Midbrain (tissue), 1 donor: ENCODE results near the gene TNFSF11.
A peak's percentile ranks its signal among the peaks of the same experiment; 100 is the strongest.
"Not testable (repeated sequence)": the region's sequence is repeated elsewhere in the genome, so short reads cannot be mapped to it uniquely, and the experiment has no call there.

Experiments used
- DNase-seq: peaks from one replicate; lab custom pipeline; 2025; lab: John Stamatoyannopoulos, UW

TNFSF11 gene

DNA sequence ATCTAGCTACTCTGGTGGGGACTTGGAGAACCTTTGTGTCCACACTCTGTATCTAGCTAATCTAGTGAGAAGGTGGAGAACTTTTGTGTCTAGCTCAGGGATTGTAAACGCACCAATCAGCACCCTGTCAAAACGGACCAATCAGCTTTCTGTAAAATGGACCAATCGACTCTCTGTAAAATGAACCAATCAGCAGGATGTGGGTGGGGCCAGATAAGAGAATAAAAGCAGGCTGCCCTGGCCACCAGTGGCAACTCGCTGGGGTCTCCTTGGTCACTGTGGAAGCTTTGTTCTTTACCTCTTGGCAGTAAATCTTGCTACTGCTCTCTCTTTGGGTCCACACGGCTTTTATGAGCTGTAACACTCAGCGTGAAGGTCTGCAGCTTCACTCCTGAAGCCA, 13.6 kb upstream of the TNFSF11 start:
- not testable (repeated sequence) for DNase-seq

DNA sequence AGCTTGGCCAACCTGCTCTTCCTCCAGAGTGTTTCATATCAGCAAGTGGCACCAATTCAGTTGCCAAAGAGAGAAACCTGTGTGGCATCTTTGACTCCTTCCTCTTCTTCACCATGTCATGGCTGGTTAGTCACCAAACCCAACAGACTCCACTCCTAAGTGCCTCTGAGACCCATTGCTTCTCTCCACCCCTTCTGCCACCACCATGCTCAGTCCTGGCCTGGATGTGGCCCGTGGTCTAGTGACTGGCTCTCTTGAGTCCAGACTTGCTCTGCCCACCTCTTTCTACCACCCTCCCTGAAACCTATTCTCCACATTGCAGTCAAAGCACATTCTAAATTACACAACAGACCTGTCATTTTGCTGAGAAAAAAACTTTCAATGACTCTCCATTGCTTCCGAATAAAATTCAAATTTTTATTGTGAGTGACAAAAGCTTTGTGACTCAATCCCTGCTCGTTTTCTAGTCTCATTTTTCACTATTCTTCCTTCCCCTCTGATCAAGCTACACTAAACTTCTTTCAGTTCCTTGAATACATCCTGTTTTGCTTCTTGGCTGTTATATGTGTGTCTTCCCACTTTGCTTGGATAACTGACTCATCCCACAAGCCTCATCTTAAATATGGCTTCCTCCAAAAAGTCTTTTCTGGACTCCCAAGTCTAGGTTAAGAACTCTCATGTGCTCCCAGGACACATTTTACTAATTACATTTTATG, 12.0 kb upstream of the TNFSF11 start:
- DNase-seq: no peak

DNA sequence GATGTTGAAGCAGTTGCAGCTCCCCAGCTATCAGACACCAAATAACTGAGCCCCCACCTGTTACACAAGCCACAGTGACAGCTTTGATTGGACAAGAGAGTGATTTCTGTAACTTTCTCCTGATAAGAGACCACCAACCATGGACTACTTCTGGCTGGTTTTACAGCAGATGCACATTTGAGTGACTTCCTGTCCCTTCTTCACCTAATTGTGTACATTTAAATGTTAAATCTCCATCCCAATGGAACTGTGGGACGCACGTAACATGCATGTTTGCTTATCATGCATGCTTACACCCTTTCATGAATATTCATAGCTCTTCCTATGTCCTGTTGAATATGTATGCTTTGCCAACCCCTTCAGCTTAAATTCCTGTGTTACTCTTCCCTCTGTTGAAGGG, 6.0 kb upstream of the TNFSF11 start:
- no peak for DNase-seq

DNA sequence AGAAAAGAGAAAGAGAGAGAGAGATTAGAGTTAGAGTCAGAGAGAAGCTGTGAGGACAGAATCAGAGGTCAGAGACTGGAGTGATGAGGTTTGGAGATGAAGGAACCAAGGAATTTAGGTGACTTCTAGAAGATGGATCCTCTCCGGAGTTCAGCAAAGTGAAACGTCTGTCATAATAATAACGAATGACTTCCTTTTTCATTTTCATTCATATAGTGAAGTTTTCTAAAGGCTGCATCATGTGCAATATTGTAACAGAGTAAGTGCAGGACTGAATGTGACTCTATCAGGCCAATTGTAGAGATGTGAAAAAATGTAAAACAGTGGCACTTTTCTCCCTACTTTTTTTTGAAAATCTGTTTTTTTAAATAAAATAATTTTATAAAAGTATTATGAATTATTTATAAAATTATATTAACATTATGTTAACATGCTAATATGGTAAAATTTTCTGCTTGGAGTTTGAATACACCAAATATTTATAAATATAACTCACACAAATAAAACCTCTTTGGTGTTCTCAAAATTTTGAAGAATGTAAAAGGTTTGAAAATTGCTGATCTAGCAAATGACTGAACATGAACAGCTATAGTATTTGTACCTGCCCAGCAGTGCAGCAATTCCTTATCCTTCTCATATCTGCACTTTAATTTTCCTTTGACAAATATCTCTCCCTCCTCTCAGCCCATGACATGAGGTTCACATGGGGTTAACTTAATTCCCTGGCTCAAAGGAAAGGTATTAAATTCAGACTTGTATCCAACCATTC, 4.2 kb upstream of the TNFSF11 start:
- DNase-seq: no peak

DNA sequence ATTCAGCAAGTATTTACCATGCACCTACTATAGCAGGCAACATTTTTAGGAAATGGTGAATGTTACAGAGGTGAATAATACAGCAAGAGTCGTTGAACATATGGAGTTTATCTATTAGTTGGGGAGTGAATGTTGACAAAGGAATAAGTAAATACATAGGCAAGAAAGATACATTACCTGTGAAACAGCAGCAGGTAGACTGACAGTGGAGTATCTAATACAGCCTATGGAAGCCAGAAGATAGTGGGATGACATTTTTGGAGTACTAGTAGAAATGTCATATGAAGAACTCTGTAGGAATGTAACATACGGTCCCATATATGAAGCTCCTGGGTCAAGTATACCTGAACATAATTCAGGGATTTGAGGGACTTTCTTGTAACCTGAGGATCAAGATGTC, 2.1 kb upstream of the TNFSF11 start:
- DNase-seq: no peak

DNA sequence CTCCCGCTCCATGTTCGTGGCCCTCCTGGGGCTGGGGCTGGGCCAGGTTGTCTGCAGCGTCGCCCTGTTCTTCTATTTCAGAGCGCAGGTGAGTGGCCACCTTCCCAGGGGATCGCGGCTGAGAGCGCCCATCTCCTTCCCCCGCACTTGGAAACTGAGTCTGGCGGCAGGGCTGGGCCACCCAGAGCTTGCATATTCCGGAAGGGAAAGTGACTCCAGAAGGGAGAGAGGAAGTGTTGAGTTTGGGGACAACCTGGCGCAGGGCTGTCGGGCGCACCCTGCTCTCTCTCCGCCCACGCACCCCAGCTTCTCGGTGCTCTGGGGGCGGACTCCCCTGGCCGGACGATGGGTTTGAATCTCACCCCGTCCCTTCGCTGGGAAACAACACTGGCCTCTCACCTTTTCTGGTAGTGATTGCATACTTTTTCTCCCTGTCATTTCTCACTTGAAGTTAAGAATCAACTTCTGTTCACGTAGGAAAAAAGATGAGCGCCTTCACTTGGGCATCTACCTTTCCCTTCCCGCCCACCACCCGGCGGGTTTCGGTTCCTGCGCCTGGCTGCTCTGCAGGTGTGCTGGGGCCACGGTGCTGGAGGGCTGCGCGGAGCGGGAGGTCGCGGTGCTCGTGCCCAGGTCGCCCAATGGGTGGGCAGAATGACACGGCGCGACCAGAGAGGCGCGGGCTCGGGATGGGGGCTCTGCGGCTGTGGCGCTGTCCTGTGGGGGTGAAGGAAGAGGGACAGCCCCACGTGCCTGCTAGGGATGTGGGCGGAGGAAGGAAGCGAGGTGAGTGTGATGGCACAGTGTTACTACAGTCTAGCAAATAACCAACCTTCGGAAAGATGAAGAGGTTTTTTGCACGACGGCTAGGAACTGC, 721 bp downstream of the TNFSF11 start:
- DNase-seq: no peak

DNA sequence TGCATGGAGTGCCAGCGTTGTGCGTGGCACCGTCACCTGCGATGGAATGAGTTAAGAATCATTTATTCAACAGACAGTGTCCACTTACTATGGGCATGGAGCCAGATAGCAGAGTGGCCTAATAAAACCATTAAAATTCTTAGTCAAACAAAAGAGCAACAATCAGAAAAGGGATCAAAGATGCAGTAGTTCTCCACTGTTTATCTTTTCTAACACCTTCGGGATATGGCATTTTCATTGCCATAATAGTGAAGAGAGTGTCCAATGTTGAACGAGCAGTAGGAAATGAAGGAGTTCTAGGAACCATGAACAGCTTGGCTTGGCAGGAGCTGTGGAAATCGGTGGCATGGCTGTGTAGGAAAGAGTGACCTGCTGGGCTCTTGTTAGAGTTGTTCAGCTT, 2.0 kb downstream of the TNFSF11 start:
- DNase-seq: no peak

DNA sequence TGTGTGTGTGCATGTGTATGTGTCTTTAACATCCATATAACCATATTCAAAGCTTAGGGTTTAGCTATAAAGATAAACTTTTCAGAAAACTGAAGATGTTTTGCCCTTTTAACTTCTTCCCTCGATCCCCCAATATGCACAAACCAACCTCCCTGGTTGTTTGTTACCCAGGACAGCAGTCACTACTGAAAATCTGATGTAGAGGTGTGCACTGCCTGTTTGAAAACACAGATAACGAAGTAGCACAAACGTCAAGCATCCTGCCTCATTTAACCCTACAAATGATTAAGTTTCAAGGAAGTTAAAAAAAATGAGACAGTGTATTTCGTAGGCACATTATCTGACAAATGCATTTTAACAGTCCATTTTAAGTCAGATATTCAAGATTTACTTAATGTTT, 3.6 kb downstream of the TNFSF11 start:
- no peak for DNase-seq

DNA sequence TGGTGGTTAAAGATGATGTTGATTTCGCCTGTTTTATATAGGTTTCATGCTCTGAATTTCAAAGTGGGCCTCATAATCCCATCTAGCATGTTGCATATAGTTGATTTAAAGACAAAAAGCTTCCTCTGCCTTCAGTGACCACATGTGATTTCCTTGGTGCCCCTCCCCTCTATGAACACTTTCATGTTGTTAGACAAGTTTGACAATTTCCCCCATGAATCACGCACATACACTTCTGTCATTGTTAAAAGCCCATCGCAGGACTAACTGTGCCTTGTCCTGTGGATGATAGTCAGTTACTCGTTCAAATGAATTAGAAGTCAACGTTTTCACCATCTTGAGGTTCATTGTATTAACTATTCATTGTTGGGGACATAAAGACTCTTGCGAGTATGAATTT, 6.7 kb downstream of the TNFSF11 start:
- DNase-seq: no peak

DNA sequence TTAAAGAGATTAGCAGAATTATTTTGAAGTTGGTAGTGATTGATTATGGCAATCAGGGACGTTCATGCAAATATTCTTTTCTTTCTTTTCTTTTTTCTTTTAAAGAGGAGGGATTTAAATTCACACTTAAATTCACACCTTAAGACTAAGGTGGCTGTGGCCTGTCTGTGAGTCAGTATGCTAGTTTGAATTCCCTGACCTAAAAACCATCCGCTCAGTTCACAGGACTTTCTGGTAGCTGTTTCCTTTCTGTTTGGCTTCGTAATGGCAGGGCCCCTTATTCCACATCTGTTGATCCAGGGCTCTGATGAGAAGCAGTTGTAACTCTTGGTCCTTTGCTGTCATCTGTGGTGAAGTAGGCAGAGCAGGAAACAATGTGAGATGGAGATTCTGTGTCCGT, 7.5 kb downstream of the TNFSF11 start:
- no peak for DNase-seq

DNA sequence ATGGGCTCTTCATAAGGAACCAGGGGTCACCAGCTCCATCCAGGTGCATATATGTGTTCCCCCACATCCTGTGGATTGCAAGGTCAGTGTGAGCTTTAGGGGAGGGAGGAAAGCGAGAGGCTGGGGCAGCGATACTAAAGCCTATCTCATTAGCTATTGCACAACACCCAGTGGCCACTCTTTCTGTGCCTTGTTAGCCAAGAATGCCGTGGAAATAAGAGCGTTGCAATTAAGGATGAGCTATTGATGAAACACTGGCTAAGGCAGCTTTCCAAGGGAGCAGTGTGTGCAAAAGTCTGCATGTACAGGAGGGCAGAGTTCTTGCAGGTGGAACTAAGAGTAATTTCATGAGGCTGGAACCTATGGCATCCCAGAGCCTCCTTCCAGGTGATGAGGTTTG, 17.6 kb downstream of the TNFSF11 start:
- no peak for DNase-seq

DNA sequence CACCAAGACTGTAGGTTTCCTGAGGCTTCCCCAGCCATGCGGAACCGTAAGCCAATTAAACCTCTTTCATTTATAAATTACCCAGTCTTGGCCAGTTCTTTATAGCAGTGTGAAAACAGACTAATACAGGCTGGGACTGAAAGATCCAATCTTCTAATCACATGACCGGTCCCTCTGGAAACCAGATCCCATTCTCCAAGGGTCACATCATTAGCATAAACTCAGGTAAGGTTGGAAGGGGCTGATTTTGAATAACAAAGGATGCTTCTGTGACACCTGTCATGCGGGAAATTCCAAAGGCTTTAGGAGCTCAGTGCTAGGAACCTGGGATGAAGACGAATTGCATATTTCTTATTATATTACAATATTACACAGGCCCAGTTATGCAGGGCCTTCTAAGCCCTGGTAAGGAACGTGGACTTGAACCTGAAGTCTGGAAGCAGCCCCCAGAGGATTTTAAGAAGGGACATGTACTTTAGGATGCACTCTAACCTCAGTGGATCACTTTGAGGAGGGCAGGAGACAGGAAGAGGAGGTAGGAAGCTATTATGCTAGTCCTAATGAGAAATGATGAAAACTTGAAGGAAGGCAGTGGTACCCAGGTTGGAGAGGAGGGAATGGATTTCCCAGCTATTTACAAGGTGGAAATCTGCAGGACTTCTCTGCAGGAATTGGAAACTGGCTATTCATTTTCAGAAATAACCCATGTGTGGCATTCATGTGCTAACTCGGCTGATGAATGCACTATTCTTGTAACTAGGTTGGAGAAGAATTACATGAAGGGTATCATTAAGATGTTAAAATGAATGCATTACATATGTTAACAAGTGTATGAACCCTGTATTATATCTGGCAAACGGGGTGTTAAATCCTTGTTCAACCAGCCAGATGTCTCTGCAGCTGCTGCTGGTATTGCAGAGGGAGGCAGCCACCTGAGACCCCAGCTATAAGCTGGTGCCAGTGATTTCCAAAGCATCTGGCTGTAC, 19.3 kb downstream of the TNFSF11 start:
- DNase-seq: no peak

DNA sequence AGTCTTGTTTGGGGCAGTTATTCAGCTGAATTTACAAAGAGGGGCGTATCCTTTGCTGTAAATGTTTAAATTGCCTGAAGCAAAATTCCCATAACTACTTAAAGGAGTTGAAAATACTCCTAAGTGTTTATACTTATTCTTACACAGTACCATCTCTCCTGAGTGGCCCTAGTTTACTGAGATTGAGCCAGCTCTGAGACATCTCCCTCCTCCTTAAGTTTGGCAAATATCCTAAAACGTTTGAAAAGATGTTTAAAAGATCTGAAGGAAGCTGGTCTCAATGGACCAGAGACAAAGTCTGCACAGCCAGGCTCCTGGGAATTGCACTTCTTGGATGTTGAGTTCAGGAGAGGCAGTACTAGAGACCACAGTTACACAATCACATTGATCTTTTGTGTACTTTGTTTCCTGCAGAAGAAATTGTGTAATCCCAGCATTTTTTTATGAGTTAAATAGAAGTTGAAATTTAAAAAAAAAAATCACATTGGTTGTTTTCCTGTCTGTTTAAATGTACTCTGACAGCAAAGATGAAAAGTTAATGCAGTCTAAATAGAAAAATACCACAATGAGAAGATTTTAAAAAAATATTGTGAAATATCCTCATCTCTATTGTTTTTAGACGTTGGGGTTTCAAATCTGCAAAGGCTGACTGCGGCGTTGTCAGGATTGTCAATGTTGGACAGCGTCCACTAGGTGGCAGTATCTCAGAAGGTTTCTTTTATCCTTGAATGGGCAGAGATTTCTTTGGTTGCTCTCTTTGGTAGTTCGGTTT, 20.7 kb downstream of the TNFSF11 start:
- DNase-seq: peak; percentile 74

DNA sequence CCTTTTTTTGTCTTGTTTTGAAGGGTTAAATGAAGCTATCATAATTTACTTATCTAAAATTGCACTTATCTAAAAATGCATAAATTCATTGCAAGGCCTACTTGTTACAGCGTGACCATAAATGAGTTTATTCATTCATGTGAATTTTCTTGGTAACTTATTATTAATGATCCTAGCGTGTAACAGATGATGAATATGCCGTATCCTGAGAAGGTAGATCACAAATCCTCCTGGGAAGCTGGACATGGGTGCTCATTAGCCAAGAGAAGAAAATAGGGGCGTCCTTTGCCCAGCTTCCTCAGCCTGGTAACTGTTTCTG, 21.3 kb downstream of the TNFSF11 start:
- DNase-seq: no peak

DNA sequence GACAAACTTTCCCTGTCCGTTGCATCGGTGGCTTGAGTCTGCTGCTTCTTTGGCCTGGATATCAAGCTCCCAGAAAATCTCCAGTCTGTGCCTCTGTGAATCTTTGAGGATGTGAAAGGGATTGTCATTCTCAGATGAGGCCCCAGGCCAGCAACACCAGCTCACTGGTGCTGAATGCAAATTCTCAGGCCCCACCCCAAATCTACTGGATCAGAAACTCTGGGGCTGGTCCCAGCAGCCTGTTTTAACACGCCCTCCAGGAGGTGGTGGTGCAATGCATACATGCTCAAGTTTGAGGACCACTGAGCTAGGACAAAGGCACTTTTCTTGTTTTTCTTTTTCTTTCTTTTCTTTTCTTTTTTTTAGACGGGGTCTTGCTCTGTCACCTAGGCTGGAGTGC, 23.6 kb downstream of the TNFSF11 start:
- no peak for DNase-seq

DNA sequence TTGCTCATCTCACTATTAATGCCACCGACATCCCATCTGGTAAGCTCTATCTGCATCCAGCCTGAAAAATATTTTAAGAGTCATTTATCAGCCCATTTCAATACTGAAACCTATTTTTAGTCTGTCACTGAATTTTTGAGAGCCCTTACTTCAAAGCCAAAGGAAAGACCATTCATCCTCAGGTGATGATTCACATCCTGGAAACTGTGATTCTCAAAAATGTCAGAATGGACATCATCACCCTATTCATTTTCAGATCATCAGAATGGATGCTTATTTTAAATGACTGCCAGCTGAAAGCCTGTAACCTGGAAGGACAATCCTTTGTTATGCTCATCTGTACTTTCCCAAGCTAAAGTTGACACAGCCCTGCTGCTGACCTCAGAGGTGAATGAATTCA, 27.0 kb downstream of the TNFSF11 start:
- no peak for DNase-seq

DNA sequence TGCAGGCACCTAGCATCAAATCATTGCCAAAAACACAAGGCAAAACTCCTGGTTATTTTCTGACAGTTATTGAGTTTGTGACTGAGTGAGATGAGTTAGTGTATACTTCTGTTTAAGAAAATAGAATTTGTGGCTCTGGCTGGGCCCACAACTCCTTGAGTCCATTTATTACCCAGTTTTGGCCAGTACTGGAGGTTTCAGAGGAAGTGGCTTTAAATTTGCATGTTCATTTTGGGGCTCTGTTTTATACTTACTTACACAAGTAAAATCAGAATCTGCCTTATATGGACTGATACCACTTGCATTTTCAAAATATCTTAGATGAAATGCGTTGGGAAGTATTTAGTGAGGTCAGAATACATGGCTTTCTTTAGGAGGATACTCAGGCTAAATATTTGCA, 29.0 kb downstream of the TNFSF11 start:
- DNase-seq: no peak

DNA sequence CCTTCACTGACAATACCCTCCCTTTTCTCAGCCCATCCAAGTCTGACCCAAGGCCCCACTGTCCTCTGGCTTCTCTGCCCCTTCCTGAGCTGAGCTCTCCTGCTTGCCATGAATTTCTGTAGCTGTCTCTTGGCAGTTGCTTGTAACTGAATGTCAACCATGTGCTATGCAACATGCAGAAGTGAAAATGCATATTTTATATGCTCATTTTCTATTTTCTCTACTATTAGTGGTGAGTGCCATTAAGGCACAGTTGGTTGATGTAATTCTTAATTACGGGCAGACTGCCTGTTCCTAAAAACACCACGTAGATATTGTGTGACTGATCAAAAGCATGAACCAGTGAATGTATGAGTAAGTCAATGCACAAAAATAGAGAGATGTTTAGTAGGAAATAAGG, 29.6 kb downstream of the TNFSF11 start:
- DNase-seq: no peak

DNA sequence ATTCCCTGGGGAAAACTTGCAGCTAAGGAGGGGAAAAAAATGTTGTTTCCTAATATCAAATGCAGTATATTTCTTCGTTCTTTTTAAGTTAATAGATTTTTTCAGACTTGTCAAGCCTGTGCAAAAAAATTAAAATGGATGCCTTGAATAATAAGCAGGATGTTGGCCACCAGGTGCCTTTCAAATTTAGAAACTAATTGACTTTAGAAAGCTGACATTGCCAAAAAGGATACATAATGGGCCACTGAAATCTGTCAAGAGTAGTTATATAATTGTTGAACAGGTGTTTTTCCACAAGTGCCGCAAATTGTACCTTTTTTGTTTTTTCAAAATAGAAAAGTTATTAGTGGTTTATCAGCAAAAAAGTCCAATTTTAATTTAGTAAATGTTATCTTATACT, 33.6 kb downstream of the TNFSF11 start:
- no peak for DNase-seq

DNA sequence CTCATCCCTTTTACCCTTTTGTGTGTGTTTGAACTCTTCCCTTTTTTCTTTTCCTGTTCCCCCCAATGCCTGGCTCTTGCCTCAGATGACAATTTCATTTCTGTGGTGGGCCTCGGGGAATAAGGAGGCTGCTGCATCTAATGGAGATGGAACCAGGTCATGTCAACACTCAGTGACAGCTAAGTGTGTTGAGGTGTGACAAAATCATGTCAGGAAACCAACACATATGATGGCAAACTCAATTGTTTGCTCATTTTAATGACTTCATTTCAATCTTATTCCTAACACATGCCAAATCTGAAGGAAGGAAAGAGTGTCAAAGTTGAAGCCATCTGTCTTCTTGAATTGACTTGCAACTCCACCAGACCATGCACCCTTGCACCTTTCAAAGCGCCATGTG, 36.7 kb downstream of the TNFSF11 start:
- DNase-seq: no peak
